Activated T-helper 17 cell treated with anti-CD3 and anti-CD28 coated beads, Interleukin-2, amount 50 U/mL, for 72 hours (primary cell): ENCODE results near the gene OMP. TPM values are rescaled to one million over a fixed set of nuclear protein-coding genes. Genes with fewer than 3 reads are reported as not detected.

Experiments
- ATAC-seq: fragments of 150-1000 bp; cut with Tn5 transposase; replicated peaks from 2 replicates; pipeline ENCODE4 v1.10.0; 2021; ENCODE audit warnings: mild to moderate bottlenecking, moderate library complexity
- H3K27ac Mint-ChIP-seq: one replicate; pipeline ENCODE4 v1.8.0; 2022; ENCODE audit warnings: mixed read lengths
- H3K27me3 Mint-ChIP-seq: one replicate; pipeline ENCODE4 v1.8.0; 2022; ENCODE audit warnings: mixed read lengths
- H3K36me3 Mint-ChIP-seq: one replicate; pipeline ENCODE4 v1.8.0; 2022; ENCODE audit warnings: low read depth, mild to moderate bottlenecking, mixed read lengths
- H3K4me1 Mint-ChIP-seq: one replicate; pipeline ENCODE4 v1.8.0; 2022; ENCODE audit warnings: mixed read lengths
- H3K4me3 Mint-ChIP-seq: one replicate; pipeline ENCODE4 v1.8.0; 2022; ENCODE audit warnings: mild to moderate bottlenecking, mixed read lengths
- H3K9me3 Mint-ChIP-seq: one replicate; pipeline ENCODE4 v1.8.0; 2022; ENCODE audit warnings: mixed read lengths
- total RNA-seq, 2 donors: library from RNA; stranded (reverse); gene quantifications; one replicate each; pipeline ENCODE4 v1.2.3, GENCODE V29; 2022

Gene OMP
- total RNA-seq, 2 donors from 2014 or later = not detected

DNA sequence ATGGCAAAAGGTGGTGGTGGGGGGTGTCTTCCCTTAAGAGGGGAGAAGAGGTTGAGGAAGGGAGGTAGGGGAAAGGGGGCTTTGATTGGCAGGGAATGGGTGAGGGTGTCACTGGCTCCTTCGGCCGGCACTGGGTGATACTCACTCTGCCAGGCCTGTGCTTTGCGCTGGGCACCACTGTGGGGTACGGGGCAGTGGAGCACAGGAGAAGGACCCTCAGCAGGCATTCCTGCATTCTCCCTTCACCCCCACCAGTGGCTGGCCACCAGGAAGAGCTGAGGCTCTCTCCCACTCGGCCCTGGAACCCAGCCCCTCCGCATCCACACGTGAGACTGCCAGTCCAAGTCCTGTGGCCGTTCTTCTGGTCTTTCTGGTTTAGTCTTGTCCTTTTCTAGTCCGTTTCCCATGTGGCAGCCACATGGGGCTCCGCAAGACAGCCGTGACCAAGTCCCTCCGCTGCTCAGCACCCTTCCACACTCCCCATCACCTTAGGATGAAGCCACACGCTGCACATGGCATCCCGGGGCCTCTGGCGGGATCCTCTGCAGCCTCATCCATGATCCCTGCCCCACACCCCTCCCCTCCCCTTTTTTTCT, 27.9 kb upstream of the OMP start:
- H3K4me1 Mint-ChIP-seq = peaks cover 12% of the 10 kb centered on the region
- H3K4me3 Mint-ChIP-seq = no peak overlapping the region
- H3K36me3 Mint-ChIP-seq = no peaks in the 10 kb centered on the region
- no peak overlapping the region for H3K27ac Mint-ChIP-seq
- ATAC-seq = no peak
- no peaks in the 10 kb centered on the region for H3K9me3 Mint-ChIP-seq
- H3K27me3 Mint-ChIP-seq = no peaks in the 10 kb centered on the region

DNA sequence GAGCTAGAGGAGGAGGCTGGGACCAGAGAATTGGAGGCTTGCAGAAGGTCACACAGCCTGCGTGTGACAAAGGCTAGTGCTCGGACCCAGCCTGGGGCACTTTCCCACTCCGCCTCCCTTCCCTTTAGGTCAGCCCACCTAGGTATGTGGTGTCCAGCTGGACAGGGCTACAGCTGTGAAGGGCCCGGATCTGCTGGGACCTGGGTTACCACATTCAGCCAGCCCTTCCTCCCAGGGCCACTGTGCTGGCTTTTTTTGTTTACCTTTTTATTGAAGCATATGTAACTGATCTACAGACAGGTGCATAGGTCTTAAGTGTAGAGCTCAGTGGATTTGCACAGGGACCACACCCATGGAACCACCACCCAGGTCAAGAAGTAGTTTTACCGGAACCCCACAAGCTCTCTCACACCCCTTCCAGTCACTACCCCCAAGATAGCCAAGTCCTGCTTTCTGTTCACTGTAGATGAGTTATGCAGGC, 27.2 kb upstream of the OMP start:
- Mint-ChIP-seq H3K36me3 (no peaks in the 10 kb centered on the region), H3K9me3 (no peaks in the 10 kb centered on the region), H3K4me1 (peaks cover 12% of the 10 kb centered on the region), H3K27me3 (no peaks in the 10 kb centered on the region), H3K4me3 (no peak overlapping the region), H3K27ac (no peak overlapping the region)
- ATAC-seq = no peak

- no peak for ATAC-seq
- Mint-ChIP-seq H3K27me3 (no peaks in the 10 kb centered on the region), H3K4me3 (no peak overlapping the region), H3K27ac (no peak overlapping the region), H3K9me3 (no peaks in the 10 kb centered on the region), H3K4me1 (no peaks in the 10 kb centered on the region), H3K36me3 (no peaks in the 10 kb centered on the region)
Observed at GRCh38 chr11:77079666-77080065, 23.0 kb upstream of the OMP start.

GRCh38 chr11:77080643-77081210, 21.9 kb upstream of the OMP start:
- no peak for ATAC-seq

DNA sequence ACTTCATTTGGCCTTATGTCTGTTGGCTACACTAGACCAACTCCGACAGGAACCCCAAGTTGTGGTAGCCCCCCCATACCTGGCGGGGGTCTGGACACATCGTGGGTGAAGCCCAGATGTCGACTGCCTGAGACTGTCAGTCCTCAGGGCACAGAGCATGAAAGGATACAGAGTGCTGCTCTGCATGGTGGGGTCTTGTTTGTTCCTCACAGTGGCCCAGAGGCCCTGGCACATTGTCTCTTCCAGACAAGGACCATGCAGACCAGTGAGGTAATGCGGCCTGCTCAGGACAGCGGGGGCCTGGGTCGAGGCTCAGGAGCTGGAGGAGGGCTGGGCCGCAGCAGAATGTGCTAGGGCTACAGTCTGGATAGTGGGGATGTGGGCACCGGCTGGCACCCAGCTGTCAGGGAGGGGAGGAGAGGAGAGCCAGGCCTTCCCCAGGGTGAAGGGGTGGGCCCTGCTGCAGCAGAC, 21.2 kb upstream of the OMP start:
- Mint-ChIP-seq H3K36me3 (no peaks in the 10 kb centered on the region), H3K4me1 (no peaks in the 10 kb centered on the region), H3K27me3 (no peaks in the 10 kb centered on the region), H3K27ac (peak overlapping the region; percentile 91), H3K9me3 (no peaks in the 10 kb centered on the region), H3K4me3 (no peak overlapping the region)
- ATAC-seq = no peak

More at GRCh38 chr11:77080643-77081210, 21.9 kb upstream of the OMP start:
- Mint-ChIP-seq H3K36me3 (no peaks in the 10 kb centered on the region), H3K27ac (no peak overlapping the region), H3K4me3 (no peak overlapping the region), H3K4me1 (no peaks in the 10 kb centered on the region), H3K27me3 (no peaks in the 10 kb centered on the region), H3K9me3 (no peaks in the 10 kb centered on the region)

DNA sequence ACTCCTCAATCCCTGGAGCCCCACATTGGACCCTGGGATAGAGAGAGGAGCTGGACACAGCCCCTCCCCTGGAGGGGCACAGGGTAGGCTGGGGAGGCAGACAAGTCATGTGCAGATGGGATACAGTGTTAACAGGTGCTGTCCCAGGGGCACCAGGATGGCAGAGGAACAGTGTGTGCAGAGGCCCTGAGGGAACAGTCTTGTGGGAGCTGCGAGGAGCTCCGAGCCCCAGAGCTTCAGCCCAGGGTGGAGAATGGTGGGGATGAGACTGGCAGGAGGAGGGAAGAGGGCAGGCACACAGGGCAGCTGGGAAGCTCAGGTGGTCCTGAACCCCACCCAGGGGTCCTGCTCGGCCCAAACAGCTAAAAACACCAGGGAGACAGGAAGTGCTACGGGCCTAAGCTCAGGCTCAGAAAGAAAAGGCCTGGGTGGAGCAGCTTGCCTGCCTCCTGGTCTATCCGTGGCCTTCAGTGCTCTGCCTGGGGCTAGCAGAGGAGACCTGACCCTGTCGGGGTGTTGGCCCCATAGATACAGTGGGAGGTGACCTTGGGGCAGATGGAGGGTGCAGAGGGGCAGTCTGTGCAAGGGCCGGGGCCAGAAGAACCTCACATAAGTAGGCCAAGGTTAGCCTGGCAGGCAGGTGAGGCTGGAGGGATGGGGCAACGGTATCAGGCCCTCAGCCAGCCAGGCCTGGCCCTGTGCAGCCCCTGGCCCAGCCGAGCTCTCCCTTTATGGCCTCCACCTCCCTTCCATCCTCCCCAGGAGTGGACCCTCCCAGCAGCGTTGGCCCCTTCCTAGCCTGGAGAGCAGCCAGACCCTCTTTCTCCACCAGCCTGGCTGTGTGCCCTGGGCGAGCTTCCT, 20.4 kb upstream of the OMP start:
- Mint-ChIP-seq H3K9me3 (no peaks in the 10 kb centered on the region), H3K4me3 (peak overlapping the region; percentile 66), H3K27ac (peak overlapping the region; percentile 91), H3K4me1 (no peaks in the 10 kb centered on the region), H3K27me3 (no peaks in the 10 kb centered on the region), H3K36me3 (no peaks in the 10 kb centered on the region)
- peak; percentile 23 for ATAC-seq

DNA sequence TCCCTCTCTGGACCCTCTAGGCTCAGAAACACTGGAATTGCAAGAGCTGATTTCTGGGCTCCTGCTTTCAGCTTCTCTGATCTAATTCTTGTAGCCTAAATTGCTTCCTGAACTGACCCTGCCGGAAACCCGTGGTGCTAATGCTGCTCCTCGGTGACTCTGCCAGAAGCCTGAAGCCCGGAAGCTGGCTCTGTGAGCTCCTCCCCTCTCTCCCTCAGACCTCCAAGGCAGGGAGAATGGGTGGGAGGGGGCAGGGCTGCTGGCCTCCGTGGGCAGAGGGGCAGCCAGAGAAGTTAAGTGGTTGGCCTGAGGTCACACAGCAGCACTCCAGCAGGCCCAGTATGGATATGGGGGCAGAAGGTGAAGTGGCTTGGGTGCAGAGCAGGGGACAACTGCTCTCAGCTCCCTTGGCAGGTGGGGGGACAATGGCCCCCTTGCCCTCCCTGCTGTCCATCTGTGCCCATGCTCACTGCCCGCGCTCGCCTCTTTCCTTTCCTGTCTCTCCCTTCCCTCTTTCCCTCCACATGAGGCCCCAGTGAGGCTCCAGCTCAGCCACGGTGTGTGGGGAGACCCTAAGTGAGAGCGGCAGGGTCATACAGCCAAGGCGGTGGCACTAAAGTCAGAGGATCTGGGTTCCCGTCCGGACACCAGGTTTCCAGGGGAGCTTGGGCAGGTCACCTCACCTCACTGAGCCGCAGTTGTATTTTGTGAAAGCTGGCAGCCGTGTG, 19.6 kb upstream of the OMP start:
- peak; percentile 88 for ATAC-seq
- Mint-ChIP-seq H3K4me1 (no peaks in the 10 kb centered on the region), H3K27me3 (no peaks in the 10 kb centered on the region), H3K9me3 (no peaks in the 10 kb centered on the region), H3K27ac (peak overlapping the region; percentile 91), H3K4me3 (peak overlapping the region; percentile 66), H3K36me3 (no peaks in the 10 kb centered on the region)

DNA sequence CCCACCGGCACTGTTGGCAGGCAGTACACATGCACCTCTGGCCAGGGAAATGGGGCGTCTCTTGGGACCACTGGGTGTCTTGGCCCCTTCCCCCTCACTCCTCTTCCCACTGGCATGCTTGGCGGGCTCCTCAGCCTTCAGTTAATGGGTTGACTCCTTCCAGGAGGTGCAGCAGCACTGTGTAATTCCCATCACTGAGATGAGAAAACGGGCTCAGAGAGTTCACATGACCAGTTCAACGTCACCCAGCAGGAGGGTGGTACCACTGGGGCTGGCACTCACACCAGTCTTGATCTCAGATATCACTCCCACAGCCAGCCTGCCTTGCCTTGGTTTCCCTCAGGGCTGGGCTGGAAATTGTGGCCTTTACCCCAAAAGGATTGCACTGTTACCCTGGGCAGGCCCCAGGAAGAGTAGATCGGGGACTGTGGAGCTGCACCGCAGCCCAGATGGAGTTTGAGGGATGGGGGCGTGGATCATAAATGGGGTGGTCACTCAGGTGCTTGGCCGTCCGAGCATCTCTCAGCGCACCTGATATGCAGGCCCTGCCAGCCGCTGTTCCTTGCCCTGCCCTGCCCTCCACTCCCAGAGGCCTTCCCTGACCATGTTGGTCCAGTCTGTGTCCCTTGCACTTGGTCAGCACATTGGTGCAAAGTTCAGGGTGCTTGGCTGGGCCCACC, 18.9 kb upstream of the OMP start:
- H3K27ac Mint-ChIP-seq = peak overlapping the region; percentile 91
- H3K4me3 Mint-ChIP-seq = peak overlapping the region; percentile 66
- H3K9me3 Mint-ChIP-seq = no peaks in the 10 kb centered on the region
- no peak for ATAC-seq
- H3K4me1 Mint-ChIP-seq = no peaks in the 10 kb centered on the region
- no peaks in the 10 kb centered on the region for H3K36me3 Mint-ChIP-seq
- H3K27me3 Mint-ChIP-seq = no peaks in the 10 kb centered on the region

- Mint-ChIP-seq H3K4me1 (no peaks in the 10 kb centered on the region), H3K4me3 (no peak overlapping the region), H3K27me3 (no peaks in the 10 kb centered on the region), H3K27ac (no peak overlapping the region), H3K36me3 (no peaks in the 10 kb centered on the region), H3K9me3 (no peaks in the 10 kb centered on the region)
- ATAC-seq = no peak
Observed at GRCh38 chr11:77084581-77085191, 18.0 kb upstream of the OMP start.

DNA sequence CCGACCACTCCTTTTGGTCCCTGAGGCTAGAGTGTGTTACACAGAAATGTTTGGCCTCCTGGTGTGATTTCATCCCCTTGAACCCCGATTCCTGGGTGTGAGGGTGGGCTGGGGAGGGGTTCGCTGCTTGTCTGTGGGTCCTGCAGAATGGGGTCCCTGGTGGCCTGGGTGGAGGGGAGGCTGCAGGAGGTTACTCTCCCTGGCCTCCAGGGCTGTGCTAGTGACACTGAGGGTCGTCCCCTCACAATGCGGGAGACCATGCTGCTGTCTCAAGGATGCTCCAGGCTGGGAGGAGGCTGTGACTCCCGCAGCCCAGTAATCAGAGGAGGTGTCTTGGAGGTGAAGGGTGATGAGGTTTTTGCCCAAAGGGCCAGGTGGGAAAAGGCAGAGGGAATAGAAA, 17.0 kb upstream of the OMP start:
- H3K9me3 Mint-ChIP-seq = no peaks in the 10 kb centered on the region
- no peaks in the 10 kb centered on the region for H3K4me1 Mint-ChIP-seq
- no peak overlapping the region for H3K4me3 Mint-ChIP-seq
- no peaks in the 10 kb centered on the region for H3K36me3 Mint-ChIP-seq
- ATAC-seq = no peak
- no peak overlapping the region for H3K27ac Mint-ChIP-seq
- H3K27me3 Mint-ChIP-seq = no peaks in the 10 kb centered on the region

- H3K9me3 Mint-ChIP-seq = no peaks in the 10 kb centered on the region
- H3K27me3 Mint-ChIP-seq = no peaks in the 10 kb centered on the region
- H3K36me3 Mint-ChIP-seq = no peaks in the 10 kb centered on the region
- no peak overlapping the region for H3K27ac Mint-ChIP-seq
- H3K4me3 Mint-ChIP-seq = no peak overlapping the region
- H3K4me1 Mint-ChIP-seq = peaks cover 4% of the 10 kb centered on the region
- no peak for ATAC-seq
Observed at GRCh38 chr11:77086521-77087472, 15.8 kb upstream of the OMP start.

DNA sequence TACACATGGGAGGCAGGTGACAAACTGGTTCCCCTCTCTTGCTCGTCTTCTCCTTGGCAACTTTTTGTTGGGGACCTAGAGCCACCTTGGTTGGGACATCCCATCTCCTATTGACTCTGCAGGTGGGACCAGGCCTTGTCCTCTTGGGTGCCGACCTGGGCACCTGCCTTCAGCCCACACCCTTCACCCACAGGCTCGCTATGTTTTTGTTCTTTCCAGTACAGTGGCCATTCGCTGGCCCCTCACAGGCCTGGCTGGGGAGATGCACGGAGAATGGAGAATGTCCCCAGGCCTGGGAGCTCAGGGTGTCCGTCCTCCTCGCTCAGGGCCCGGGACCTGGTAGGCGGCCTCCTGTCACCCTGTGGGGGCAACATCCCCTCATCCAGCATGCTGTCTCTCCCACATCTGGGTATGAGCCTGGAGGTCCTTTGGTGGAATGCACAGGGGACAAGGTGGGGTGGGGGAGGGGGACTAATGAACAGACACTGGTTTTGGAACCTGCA, 14.9 kb upstream of the OMP start:
- H3K9me3 Mint-ChIP-seq = no peaks in the 10 kb centered on the region
- H3K27me3 Mint-ChIP-seq = no peaks in the 10 kb centered on the region
- no peak overlapping the region for H3K4me3 Mint-ChIP-seq
- peaks cover 4% of the 10 kb centered on the region for H3K4me1 Mint-ChIP-seq
- H3K27ac Mint-ChIP-seq = no peak overlapping the region
- ATAC-seq = no peak
- H3K36me3 Mint-ChIP-seq = no peaks in the 10 kb centered on the region
